Cardiac muscle cell (in vitro differentiated cells and primary cell): ENCODE data around the gene ATP11A. TPM values are rescaled to one million over a fixed set of nuclear protein-coding genes. Genes with fewer than 3 reads are reported as not detected.
"Not testable (repeated sequence)": the region's sequence is repeated elsewhere in the genome, so short reads cannot be mapped to it uniquely, and the experiment has no call there.

ENCODE experiments used
- DNase-seq, 2 donors: peaks; one replicate each; pipeline versions ENCODE4 v3.0.0 to v3.0.0-alpha.2; 2010 to 2017; ENCODE audit warnings: low read depth in 1 of 2, low spot score in 1 of 2
- H3K27ac ChIP-seq: fragments of 200-600 bp; sonication (generic); 2 replicates; pipeline ENCODE4 v1.5.1; 2016
- H3K27me3 ChIP-seq: fragments of 200-600 bp; sonication (generic); 2 replicates; pipeline ENCODE4 v1.6.0; 2016; ENCODE audit warnings: control low read depth
- H3K36me3 ChIP-seq: fragments of 200-600 bp; sonication (generic); 2 replicates; pipeline ENCODE4 v1.5.1; 2016; ENCODE audit warnings: control low read depth
- H3K4me1 ChIP-seq: fragments of 200-600 bp; sonication (generic); 2 replicates; pipeline ENCODE4 v1.8.1; 2017; ENCODE audit warnings: low read depth, mild to moderate bottlenecking, mixed run types
- H3K4me3 ChIP-seq: fragments of 200-600 bp; sonication (generic); 2 replicates; pipeline ENCODE4 v1.5.1; 2016; ENCODE audit warnings: mild to moderate bottlenecking
- H3K9me3 ChIP-seq: fragments of 200-600 bp; sonication (generic); 2 replicates; pipeline ENCODE4 v1.5.1; 2017; ENCODE audit warnings: low read depth, mild to moderate bottlenecking, control low read depth
- CTCF ChIP-seq: IDR thresholded peaks from 2 replicates; pipeline ENCODE4 v1.5.1; 2012; ENCODE audit warnings: low read depth, mild to moderate bottlenecking, low read length
- polyA plus RNA-seq: library from polyadenylated mRNA; unstranded; fragments of >200 nt; fragmentation: Nextera tagmentation; extraction: Ambion mirVana; gene quantifications from 2 replicates; pipeline ENCODE4 v1.2.1, GENCODE V29; 2016
- total RNA-seq: library from RNA; depleted of rRNA; stranded (reverse); fragments of >200 nt; gene quantifications from 2 replicates; pipeline ENCODE4 v1.2.3, GENCODE V29; 2016

Gene ATP11A
- total and polyA plus RNA-seq, 2 experiments from 2014 or later, result 38.0 to 42.9 TPM

- Histone ChIP-seq H3K36me3 (peaks cover 33% of the 10 kb centered on the region), H3K4me1 (no peaks in the 10 kb centered on the region), H3K27ac (no peak overlapping the region), H3K4me3 (no peak overlapping the region), H3K27me3 (no peaks in the 10 kb centered on the region), H3K9me3 (no peaks in the 10 kb centered on the region)
- TF ChIP-seq CTCF, result no peak
- DNase-seq, result no peak
Observed at GRCh38 chr13:112880221-112880641, 190.4 kb downstream of the ATP11A start.

DNA sequence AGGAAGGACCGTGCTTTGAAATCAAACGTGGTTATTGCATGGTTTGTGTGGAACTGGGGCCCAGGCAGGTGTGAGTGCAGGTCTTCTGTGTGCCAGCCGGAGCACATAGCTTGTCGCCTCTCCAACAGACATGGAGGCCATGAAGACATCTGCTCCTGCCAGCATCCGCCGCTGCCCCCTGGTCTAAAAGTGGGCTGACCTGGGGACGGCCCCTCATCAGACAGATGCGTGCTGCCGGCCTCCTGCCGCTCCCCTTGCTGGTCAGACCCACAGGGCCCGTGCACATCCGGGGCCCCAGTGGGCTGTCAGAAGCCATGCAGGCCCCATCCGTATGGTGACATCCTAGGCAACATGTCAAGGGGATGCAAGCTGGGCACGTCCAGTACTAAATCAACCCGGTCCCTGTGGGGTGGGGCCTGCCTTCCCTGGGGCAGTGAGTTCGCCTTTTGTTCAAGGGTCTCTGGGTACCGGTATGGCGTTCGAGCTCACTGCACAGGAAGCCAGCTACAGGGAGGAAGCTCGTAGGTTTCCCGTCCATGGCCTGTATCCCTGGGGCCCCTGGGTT, 191.2 kb downstream of the ATP11A start:
- Histone ChIP-seq H3K4me1 (peaks cover under 1% of the 10 kb centered on the region), H3K27me3 (no peaks in the 10 kb centered on the region), H3K36me3 (peaks cover 28% of the 10 kb centered on the region), H3K9me3 (no peaks in the 10 kb centered on the region), H3K27ac (no peak overlapping the region), H3K4me3 (no peak overlapping the region)
- no peak for DNase-seq
- TF ChIP-seq CTCF, result no peak

- peaks cover 24% of the 10 kb centered on the region for H3K36me3 ChIP-seq
- H3K27ac ChIP-seq, result no peak overlapping the region
- peaks cover 7% of the 10 kb centered on the region for H3K4me1 ChIP-seq
- DNase-seq, result no peak
- H3K27me3 ChIP-seq, result no peaks in the 10 kb centered on the region
- no peaks in the 10 kb centered on the region for H3K9me3 ChIP-seq
- no peak overlapping the region for H3K4me3 ChIP-seq
- TF ChIP-seq CTCF, result no peak
Observed at GRCh38 chr13:112881656-112882554, 192.1 kb downstream of the ATP11A start.

DNA sequence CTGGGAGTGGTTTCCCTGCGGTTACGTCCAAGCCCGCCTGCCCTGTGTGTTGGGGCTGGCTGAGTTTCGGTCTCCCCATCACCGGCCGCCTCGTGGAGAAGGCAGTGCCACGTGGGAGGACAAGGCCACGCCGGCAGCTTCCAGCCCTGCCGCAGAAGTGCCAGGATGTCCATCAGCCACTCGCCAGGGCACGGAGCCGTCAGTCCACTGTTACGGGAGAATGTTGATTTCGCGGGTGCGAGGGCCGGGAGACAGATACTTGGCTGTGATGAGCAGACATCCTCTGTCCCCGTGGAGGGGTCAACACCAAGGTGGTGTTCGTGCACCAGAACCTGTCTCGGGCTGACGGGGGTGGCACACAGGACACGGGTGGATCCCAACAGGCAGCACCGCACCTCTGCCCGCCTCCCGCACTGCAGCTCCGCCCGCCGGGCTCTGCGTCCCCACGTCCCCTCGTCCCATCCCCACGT, 192.8 kb downstream of the ATP11A start:
- Histone ChIP-seq H3K4me1 (peaks cover 7% of the 10 kb centered on the region), H3K27me3 (no peaks in the 10 kb centered on the region), H3K9me3 (no peaks in the 10 kb centered on the region), H3K4me3 (no peak overlapping the region), H3K27ac (no peak overlapping the region), H3K36me3 (peaks cover 24% of the 10 kb centered on the region)
- TF ChIP-seq CTCF, result no peak
- DNase-seq, result no peak

DNA sequence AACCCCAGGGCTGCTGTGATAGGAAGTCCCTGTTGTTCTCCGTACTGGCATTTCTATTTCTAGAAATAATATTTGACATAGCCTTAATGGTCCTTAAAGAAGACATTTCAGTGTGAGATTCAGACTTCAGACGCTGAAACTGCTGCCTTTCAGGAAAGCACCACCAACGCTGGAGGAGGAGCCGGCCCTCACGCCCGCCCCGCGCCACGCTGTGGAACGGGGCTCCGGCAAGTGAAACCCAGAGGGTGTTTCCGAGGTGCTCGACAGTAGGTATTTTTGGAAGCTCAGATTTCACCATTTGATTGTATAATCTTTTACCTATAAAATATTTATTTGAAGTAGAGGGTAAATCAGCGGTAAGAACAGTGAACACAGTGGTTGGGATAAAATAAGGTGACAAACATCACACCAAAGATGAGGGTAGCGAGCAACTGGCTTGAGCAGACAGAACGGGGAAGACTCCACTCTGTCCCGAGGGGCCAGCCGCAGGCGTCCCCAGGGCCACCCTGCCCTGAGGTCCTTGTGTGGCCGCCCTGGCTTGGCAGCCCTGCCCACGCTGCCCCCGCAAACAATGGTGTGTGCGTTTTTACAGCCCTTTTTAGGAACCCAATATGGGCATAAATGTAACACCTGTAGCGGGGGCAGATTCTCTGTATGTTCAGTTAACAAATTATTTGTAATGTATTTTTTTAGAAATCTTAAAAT, 193.6 kb downstream of the ATP11A start:
- no peak for DNase-seq
- Histone ChIP-seq H3K27me3 (no peaks in the 10 kb centered on the region), H3K36me3 (peaks cover 19% of the 10 kb centered on the region), H3K9me3 (no peaks in the 10 kb centered on the region), H3K4me1 (peaks cover 7% of the 10 kb centered on the region), H3K27ac (no peak overlapping the region), H3K4me3 (no peak overlapping the region)
- TF ChIP-seq CTCF, result no peak

DNA sequence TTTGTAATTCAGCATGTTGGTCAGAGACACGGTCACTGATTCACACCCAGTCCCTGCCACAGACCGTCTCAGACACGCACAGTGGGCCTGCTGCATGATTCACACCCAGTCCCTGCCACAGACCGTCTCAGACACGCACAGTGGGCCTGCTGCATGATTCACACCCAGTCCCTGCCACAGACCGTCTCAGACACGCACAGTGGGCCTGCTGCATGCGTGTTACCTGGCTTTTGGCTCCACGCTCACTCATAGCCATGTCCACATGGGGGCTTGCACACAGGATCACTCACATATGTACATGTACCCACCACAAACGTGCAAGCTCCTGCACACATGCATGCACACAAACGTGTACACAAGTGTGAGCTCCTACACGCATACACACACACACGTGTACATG, 194.9 kb downstream of the ATP11A start:
- H3K27ac ChIP-seq, H3K27me3 ChIP-seq, H3K4me3 ChIP-seq, H3K4me1 ChIP-seq, DNase-seq, H3K9me3 ChIP-seq: not testable (repeated sequence)
- H3K36me3 ChIP-seq, result peaks cover 11% of the 10 kb centered on the region
